Activated CD8-positive, alpha-beta T cell treated with anti-CD3 and anti-CD28 coated beads for 36 hours (primary cell): Measurements from ENCODE around the gene SPR. TPM values are rescaled to one million over a fixed set of nuclear protein-coding genes. Genes with fewer than 3 reads are reported as not detected.

Experiments
- ATAC-seq: fragments of 200-7000 bp; cut with Tn5 transposase; one replicate; pipeline ENCODE4 v1.10.0; 2021; ENCODE audit warnings: mild to moderate bottlenecking, moderate library complexity
- CTCF ChIA-PET: fragments of 350-600 bp; sonication (Branson Sonifier 250); formaldehyde crosslinking; loops from one replicate; lab custom pipeline; 2021; ENCODE audit warnings: antibody characterized with exemption; lab: Charles Lee
- POLR2A ChIA-PET: fragments of 350-600 bp; sonication (Branson Sonifier 250); formaldehyde crosslinking; loops from one replicate; lab custom pipeline; 2021; ENCODE audit warnings: antibody characterized with exemption; lab: Charles Lee
- DNase-seq: peaks from one replicate; pipeline ENCODE4 v3.0.0-alpha.2; 2020
- H3K27ac Mint-ChIP-seq: one replicate; pipeline ENCODE4 v1.8.0; 2021; ENCODE audit warnings: mild to moderate bottlenecking, mixed read lengths
- H3K27me3 Mint-ChIP-seq: one replicate; pipeline ENCODE4 v1.8.0; 2021; ENCODE audit warnings: mixed read lengths
- H3K36me3 Mint-ChIP-seq: one replicate; pipeline ENCODE4 v1.8.0; 2021; ENCODE audit warnings: low read depth, mixed read lengths
- H3K4me1 Mint-ChIP-seq: one replicate; pipeline ENCODE4 v1.8.0; 2021; ENCODE audit warnings: low read depth, mixed read lengths
- H3K4me3 Mint-ChIP-seq: one replicate; pipeline ENCODE4 v1.8.0; 2021; ENCODE audit warnings: mild to moderate bottlenecking, moderate library complexity, mixed read lengths
- H3K9me3 Mint-ChIP-seq: one replicate; pipeline ENCODE4 v1.8.0; 2021; ENCODE audit warnings: mixed read lengths
- CTCF ChIP-seq: fragments of 200-600 bp; IDR thresholded peaks from one replicate; pipeline ENCODE4 v1.8.0; 2022; ENCODE audit warnings: antibody characterized with exemption, mild to moderate bottlenecking
- intact Hi-C: fragments of 100-400 bp; cut with micrococcal nuclease; formaldehyde crosslinking; loops from one replicate; pipeline ENCODE4 v1.10.0; 2022
- total RNA-seq, 2 experiments: library from RNA; stranded (reverse); gene quantifications; one replicate each; pipeline ENCODE4 v1.2.3, GENCODE V29; 2021

The SPR gene
- total RNA-seq, 2 experiments from 2014 or later, result 7.8 to 9.4 TPM

- Mint-ChIP-seq H3K9me3 (no peaks in the 10 kb centered on the region), H3K36me3 (peaks cover 9% of the 10 kb centered on the region), H3K27me3 (peaks cover 37% of the 10 kb centered on the region), H3K4me1 (no peaks in the 10 kb centered on the region), H3K27ac (no peak overlapping the region), H3K4me3 (no peak overlapping the region)
- ATAC-seq (no peak), DNase-seq (no peak)
- POLR2A ChIA-PET, result no interaction called here
- intact Hi-C loops, result no loop called here
- CTCF ChIA-PET, result interaction anchor here (0.6 to 5.0 kb wide), 7 partner anchors 8 to 318 kb away, joined by 3 to 96 read pairs (median 7); partner anchors contain the start of genes SMYD5 and SPR
- TF ChIP-seq CTCF, result no peak
Observed at GRCh38 chr2:72895759-72896281, 8.6 kb downstream of the SPR start.

- ATAC-seq (no peak), DNase-seq (no peak)
- no peaks in the 10 kb centered on the region for H3K9me3 Mint-ChIP-seq
- H3K36me3 Mint-ChIP-seq, result peaks cover 8% of the 10 kb centered on the region
- no peak for TF ChIP-seq CTCF
- POLR2A ChIA-PET, result no interaction called here
- CTCF ChIA-PET, result interaction anchor here (0.9 to 5.0 kb wide), 3 partner anchors 9 to 317 kb away, joined by 3 to 48 read pairs (median 33); partner anchors contain the start of genes SMYD5 and SPR
- H3K27me3 Mint-ChIP-seq, result peaks cover 41% of the 10 kb centered on the region
- H3K4me3 Mint-ChIP-seq, result no peak overlapping the region
- intact Hi-C loops, result no loop called here
- no peak overlapping the region for H3K27ac Mint-ChIP-seq
- no peaks in the 10 kb centered on the region for H3K4me1 Mint-ChIP-seq
Observed at GRCh38 chr2:72896446-72896845, 9.2 kb downstream of the SPR start.

- H3K27me3 Mint-ChIP-seq, result peaks cover 44% of the 10 kb centered on the region
- no peaks in the 10 kb centered on the region for H3K36me3 Mint-ChIP-seq
- no peaks in the 10 kb centered on the region for H3K9me3 Mint-ChIP-seq
- H3K4me1 Mint-ChIP-seq, result no peaks in the 10 kb centered on the region
- CTCF ChIA-PET, result interaction anchor here (1.4 to 4.1 kb wide), 3 partner anchors 11 to 279 kb away, joined by 5 to 33 read pairs (median 6); partner anchors contain the start of gene SPR
- no peak overlapping the region for H3K4me3 Mint-ChIP-seq
- no peak for TF ChIP-seq CTCF
- intact Hi-C loops, result no loop called here
- no peak overlapping the region for H3K27ac Mint-ChIP-seq
- DNase-seq, result no peak
- no peak for ATAC-seq
- POLR2A ChIA-PET, result interaction anchor here (0.9 kb wide), 1 partner anchor 352 kb away, joined by 3 read pairs; no protein-coding TSS in a partner anchor
Observed at GRCh38 chr2:72897785-72898584, 10.8 kb downstream of the SPR start.

- ATAC-seq (no peak), DNase-seq (no peak)
- Mint-ChIP-seq H3K36me3 (no peaks in the 10 kb centered on the region), H3K27me3 (peaks cover 48% of the 10 kb centered on the region), H3K4me3 (no peak overlapping the region), H3K4me1 (no peaks in the 10 kb centered on the region), H3K9me3 (no peaks in the 10 kb centered on the region), H3K27ac (no peak overlapping the region)
- intact Hi-C loops, result no loop called here
- TF ChIP-seq CTCF, result no peak
- POLR2A ChIA-PET, result interaction anchor here (0.9 kb wide), 1 partner anchor 351 kb away, joined by 3 read pairs; no protein-coding TSS in a partner anchor
- CTCF ChIA-PET, result interaction anchor here (1.4 to 4.1 kb wide), 3 partner anchors 11 to 279 kb away, joined by 5 to 33 read pairs (median 6); partner anchors contain the start of gene SPR
Observed at GRCh38 chr2:72898585-72898906, 11.3 kb downstream of the SPR start.
